Breast epithelium (tissue), 3 donors: ENCODE results near the gene ARPC4.

Experiments
- POLR2A ChIP-seq: fragments of 450-650 bp; IDR thresholded peaks from one replicate; pipeline ENCODE4 v1.6.1; 2016; ENCODE audit warnings: antibody characterized with exemption, mild to moderate bottlenecking, moderate library complexity
- POLR2AphosphoS5 ChIP-seq, 3 donors: sonication (generic); formaldehyde crosslinking; IDR thresholded peaks; one replicate each; pipeline ENCODE4 v1.6.1; 2017; ENCODE audit warnings: antibody characterized with exemption in 3 of 3
- TF ChIP-seq, protein P1 (sequence below), 3 donors: fragments of 450-650 bp; IDR thresholded peaks; one replicate each; pipeline ENCODE4 v1.5.1; 2016 to 2017; ENCODE audit warnings: antibody characterized with exemption in 3 of 3, mild to moderate bottlenecking in 3 of 3, moderate library complexity in 3 of 3

DNA sequence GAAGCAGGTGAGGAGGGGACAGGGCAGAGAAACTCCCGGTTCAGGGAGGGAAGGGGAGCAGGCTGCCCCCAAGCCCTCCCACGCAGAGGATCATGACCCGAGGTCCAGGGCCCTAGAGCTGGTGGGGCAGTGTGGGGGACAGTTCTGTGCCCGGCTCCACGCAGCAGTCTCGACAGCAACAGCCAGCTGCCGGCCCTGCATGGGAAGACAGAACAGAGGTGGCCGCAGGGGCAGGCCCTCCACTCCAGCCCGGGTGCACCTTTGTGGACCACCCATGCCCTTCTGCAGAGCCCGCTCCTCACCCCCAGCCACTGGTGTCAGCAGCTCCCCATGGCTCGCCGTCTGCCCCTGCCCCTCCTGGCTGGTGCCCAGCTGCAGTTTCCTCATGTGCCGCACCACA lies 35.5 kb upstream of the ARPC4 start:
- TF ChIP-seq, protein P1, sequence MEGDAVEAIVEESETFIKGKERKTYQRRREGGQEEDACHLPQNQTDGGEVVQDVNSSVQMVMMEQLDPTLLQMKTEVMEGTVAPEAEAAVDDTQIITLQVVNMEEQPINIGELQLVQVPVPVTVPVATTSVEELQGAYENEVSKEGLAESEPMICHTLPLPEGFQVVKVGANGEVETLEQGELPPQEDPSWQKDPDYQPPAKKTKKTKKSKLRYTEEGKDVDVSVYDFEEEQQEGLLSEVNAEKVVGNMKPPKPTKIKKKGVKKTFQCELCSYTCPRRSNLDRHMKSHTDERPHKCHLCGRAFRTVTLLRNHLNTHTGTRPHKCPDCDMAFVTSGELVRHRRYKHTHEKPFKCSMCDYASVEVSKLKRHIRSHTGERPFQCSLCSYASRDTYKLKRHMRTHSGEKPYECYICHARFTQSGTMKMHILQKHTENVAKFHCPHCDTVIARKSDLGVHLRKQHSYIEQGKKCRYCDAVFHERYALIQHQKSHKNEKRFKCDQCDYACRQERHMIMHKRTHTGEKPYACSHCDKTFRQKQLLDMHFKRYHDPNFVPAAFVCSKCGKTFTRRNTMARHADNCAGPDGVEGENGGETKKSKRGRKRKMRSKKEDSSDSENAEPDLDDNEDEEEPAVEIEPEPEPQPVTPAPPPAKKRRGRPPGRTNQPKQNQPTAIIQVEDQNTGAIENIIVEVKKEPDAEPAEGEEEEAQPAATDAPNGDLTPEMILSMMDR (IDR thresholded peaks at IDR 0.05) = no peak
- TF ChIP-seq POLR2AphosphoS5 (IDR thresholded peaks at IDR 0.05) (no peak), POLR2A (no peak)
